Measurements from ENCODE around the gene GPC4. TPM values are rescaled to one million over a fixed set of nuclear protein-coding genes. Genes with fewer than 3 reads are reported as not detected.
A peak's percentile ranks its signal among the peaks of the same experiment; 100 is the strongest.

The GPC4 gene
- total and polyA plus RNA-seq, 4 donors, result 19.5 to 60.4 (median 29.1) TPM

DNA sequence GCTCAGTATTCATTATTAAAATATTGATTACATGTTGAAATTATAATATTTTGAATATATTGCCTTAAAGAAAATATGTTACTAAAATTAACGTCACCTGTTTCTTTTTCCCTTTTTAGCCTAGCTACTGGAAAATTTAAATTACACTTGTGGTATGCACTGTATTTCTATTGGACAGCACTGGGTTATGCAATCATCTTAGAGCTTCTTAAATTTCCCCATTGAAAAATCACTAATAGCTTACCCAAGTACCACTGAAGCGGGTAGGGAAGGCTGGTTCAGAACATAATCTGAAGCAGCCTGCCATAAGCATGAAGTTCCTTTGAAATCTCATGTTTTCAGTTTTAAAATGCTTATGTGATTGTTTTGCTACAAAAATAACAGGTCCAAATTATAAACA, 147.7 kb downstream of the GPC4 start:
- TF ChIP-seq, protein P1, sequence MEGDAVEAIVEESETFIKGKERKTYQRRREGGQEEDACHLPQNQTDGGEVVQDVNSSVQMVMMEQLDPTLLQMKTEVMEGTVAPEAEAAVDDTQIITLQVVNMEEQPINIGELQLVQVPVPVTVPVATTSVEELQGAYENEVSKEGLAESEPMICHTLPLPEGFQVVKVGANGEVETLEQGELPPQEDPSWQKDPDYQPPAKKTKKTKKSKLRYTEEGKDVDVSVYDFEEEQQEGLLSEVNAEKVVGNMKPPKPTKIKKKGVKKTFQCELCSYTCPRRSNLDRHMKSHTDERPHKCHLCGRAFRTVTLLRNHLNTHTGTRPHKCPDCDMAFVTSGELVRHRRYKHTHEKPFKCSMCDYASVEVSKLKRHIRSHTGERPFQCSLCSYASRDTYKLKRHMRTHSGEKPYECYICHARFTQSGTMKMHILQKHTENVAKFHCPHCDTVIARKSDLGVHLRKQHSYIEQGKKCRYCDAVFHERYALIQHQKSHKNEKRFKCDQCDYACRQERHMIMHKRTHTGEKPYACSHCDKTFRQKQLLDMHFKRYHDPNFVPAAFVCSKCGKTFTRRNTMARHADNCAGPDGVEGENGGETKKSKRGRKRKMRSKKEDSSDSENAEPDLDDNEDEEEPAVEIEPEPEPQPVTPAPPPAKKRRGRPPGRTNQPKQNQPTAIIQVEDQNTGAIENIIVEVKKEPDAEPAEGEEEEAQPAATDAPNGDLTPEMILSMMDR (IDR thresholded peaks at IDR 0.05; ENCODE audit: control extremely low read depth, extremely low read depth), result no peak
- no peak overlapping the region for H3K4me3 ChIP-seq
- no peak overlapping the region for H3K9ac ChIP-seq (ENCODE audit: insufficient read depth in 1 of 2, low read length in 2 of 2)
- ATAC-seq (ENCODE audit: insufficient read depth, low FRiP score) (no peak), DNase-seq (peak in 1 of 3 donors; percentile 37)
- 71 to 77% methylated on average over 2 of the region's 2 CpGs for WGBS, 2 donors
- H3K9me3 ChIP-seq (ENCODE audit: control insufficient read depth in 4 of 4, insufficient read depth in 3 of 4, low read length in 3 of 4), result no peaks in the 10 kb centered on the region
- no peak overlapping the region for H3K27ac ChIP-seq (ENCODE audit: low read depth in 1 of 2, low read length in 1 of 2)
- H3K27me3 ChIP-seq (ENCODE audit: control insufficient read depth in 3 of 3, insufficient read depth in 3 of 3, low read length in 2 of 3), result peaks cover 0 to 2% (median 0%) of the 10 kb centered on the region in 3 donors
- H3K36me3 ChIP-seq (ENCODE audit: control insufficient read depth in 4 of 4, insufficient read depth in 4 of 4, low read length in 4 of 4), result no peaks in the 10 kb centered on the region
- H3K4me1 ChIP-seq (ENCODE audit: control insufficient read depth in 5 of 5, insufficient read depth in 5 of 5, low read length in 5 of 5), result peaks cover 0 to 3% (median 0%) of the 10 kb centered on the region in 5 donors

DNA sequence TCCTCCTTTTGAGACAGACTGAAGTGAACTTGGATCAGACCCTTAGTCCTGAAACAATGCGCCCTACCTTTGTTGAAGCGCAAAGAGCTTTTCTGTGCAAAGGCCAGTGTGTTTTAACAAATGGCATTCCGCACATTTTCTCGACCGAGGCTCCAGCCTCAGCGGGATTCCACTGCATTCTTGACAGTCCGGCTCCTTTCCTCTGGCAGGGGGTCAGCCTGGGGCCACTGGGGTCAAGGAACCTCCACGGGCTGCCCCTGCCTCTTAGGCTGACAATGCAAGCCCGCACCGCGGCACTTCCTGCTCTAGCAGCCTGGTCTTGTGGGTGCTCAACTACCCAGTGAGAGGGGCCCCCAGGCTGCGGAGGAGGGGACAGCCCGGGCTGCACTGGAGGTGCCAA, 150.0 kb downstream of the GPC4 start:
- Histone ChIP-seq H3K36me3 (ENCODE audit: control insufficient read depth in 4 of 4, insufficient read depth in 4 of 4, low read length in 4 of 4) (no peaks in the 10 kb centered on the region), H3K9me3 (ENCODE audit: control insufficient read depth in 4 of 4, insufficient read depth in 3 of 4, low read length in 3 of 4) (peaks cover 0 to 2% (median 0%) of the 10 kb centered on the region in 4 donors), H3K4me3 (no peak overlapping the region), H3K9ac (ENCODE audit: insufficient read depth in 1 of 2, low read length in 2 of 2) (no peak overlapping the region), H3K27me3 (ENCODE audit: control insufficient read depth in 3 of 3, insufficient read depth in 3 of 3, low read length in 2 of 3) (peaks cover 0 to 7% (median 0%) of the 10 kb centered on the region in 3 donors), H3K27ac (ENCODE audit: low read depth in 1 of 2, low read length in 1 of 2) (no peak overlapping the region), H3K4me1 (ENCODE audit: control insufficient read depth in 5 of 5, insufficient read depth in 5 of 5, low read length in 5 of 5) (peaks cover 0 to 3% (median 0%) of the 10 kb centered on the region in 5 donors)
- ATAC-seq (ENCODE audit: insufficient read depth, low FRiP score) (no peak), DNase-seq (peak in 1 of 3 donors; percentile 43)
- TF ChIP-seq, protein P1 (IDR thresholded peaks at IDR 0.05; ENCODE audit: control extremely low read depth, extremely low read depth), result no peak
- 18 to 33% methylated on average over 12 to 13 of the region's 13 CpGs for WGBS, 2 donors

DNA sequence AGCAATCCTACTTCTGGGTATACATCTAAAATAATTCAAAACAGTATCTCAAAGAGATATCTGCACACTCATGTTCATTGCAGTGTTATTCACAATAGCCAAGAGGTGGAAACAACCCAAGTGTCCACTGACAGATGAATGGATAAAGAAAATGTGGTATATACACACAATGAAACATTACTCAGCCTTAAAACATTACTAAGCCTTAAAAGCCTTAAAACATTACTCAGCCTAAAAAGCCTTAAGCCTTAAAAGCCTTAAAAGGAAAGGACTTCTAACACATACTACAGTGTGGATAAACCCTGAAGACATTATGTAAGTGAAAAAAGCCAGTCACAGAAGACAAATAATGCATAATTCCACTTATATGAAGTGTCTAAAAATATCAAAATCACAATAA, 156.8 kb downstream of the GPC4 start:
- TF ChIP-seq, protein P1 (IDR thresholded peaks at IDR 0.05; ENCODE audit: control extremely low read depth, extremely low read depth), result no peak
- Histone ChIP-seq H3K9ac (ENCODE audit: insufficient read depth in 1 of 2, low read length in 2 of 2) (no peak overlapping the region), H3K36me3 (ENCODE audit: control insufficient read depth in 4 of 4, insufficient read depth in 4 of 4, low read length in 4 of 4) (no peaks in the 10 kb centered on the region), H3K9me3 (ENCODE audit: control insufficient read depth in 4 of 4, insufficient read depth in 3 of 4, low read length in 3 of 4) (peaks cover 0 to 2% (median 0%) of the 10 kb centered on the region in 4 donors), H3K4me1 (ENCODE audit: control insufficient read depth in 5 of 5, insufficient read depth in 5 of 5, low read length in 5 of 5) (no peaks in the 10 kb centered on the region), H3K27me3 (ENCODE audit: control insufficient read depth in 3 of 3, insufficient read depth in 3 of 3, low read length in 2 of 3) (peaks cover 0 to 12% (median 6%) of the 10 kb centered on the region in 3 donors), H3K4me3 (no peak overlapping the region), H3K27ac (ENCODE audit: low read depth in 1 of 2, low read length in 1 of 2) (no peak overlapping the region)
- ATAC-seq (ENCODE audit: insufficient read depth, low FRiP score) (no peak), DNase-seq (no peak)

DNA sequence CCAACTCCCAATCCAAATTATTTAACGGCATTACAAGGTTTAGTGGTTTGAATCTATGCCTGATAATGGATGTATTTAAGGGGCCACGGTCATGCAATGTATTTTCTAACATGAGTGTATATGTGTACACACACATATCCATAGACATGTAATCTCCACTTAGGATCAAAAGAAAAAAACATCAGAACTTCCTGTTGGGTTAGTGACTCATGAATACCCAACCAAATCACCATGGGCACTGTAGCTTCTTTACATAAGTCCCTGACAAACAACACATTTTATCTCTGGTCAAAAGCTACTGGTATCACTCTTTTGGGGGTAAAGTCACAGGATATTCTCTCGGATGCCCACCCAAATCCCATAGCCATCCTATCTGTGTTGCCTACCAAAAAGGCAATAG, 160.6 kb downstream of the GPC4 start:
- Histone ChIP-seq H3K9ac (ENCODE audit: insufficient read depth in 1 of 2, low read length in 2 of 2) (no peak overlapping the region), H3K36me3 (ENCODE audit: control insufficient read depth in 4 of 4, insufficient read depth in 4 of 4, low read length in 4 of 4) (no peaks in the 10 kb centered on the region), H3K9me3 (ENCODE audit: control insufficient read depth in 4 of 4, insufficient read depth in 3 of 4, low read length in 3 of 4) (no peaks in the 10 kb centered on the region), H3K4me3 (no peak overlapping the region), H3K27ac (ENCODE audit: low read depth in 1 of 2, low read length in 1 of 2) (no peak overlapping the region), H3K27me3 (ENCODE audit: control insufficient read depth in 3 of 3, insufficient read depth in 3 of 3, low read length in 2 of 3) (peaks cover 3 to 6% (median 6%) of the 10 kb centered on the region in 3 donors), H3K4me1 (ENCODE audit: control insufficient read depth in 5 of 5, insufficient read depth in 5 of 5, low read length in 5 of 5) (peaks cover 0 to 12% (median 4%) of the 10 kb centered on the region in 5 donors)
- WGBS, 2 donors, result 68 to 86% methylated on average over 3 of the region's 3 CpGs
- TF ChIP-seq, protein P1 (IDR thresholded peaks at IDR 0.05; ENCODE audit: control extremely low read depth, extremely low read depth), result no peak
- no peak for DNase-seq
- no peak for ATAC-seq (ENCODE audit: insufficient read depth, low FRiP score)
